SK-N-SH treated with all-trans-retinoic acid at 6 μM for 48 hours (cell line): Measurements from ENCODE around the gene IKZF3.

Experiments used
- ATAC-seq: fragments of 200-7000 bp; cut with Tn5 transposase; 3 replicates; pipeline ENCODE4 v1.9.1; 2020; ENCODE audit warnings: mild to moderate bottlenecking, moderate library complexity
- ARNTL ChIP-seq: fragments of 450-650 bp; formaldehyde crosslinking; IDR thresholded peaks from 2 replicates; pipeline ENCODE4 v1.5.0; 2020; ENCODE audit warnings: low read depth, mild to moderate bottlenecking, moderate library complexity, borderline replicate concordance
- CREB5 ChIP-seq: fragments of 250-450 bp; sonication (Bioruptor Pico); IDR thresholded peaks from 2 replicates; pipeline ENCODE4 v1.5.1; 2020; ENCODE audit warnings: low read depth, mild to moderate bottlenecking, moderate library complexity
- CSDC2 ChIP-seq: fragments of 250-450 bp; sonication (Bioruptor Pico); IDR thresholded peaks from 2 replicates; pipeline ENCODE4 v1.5.0; 2020; ENCODE audit warnings: mild to moderate bottlenecking, moderate library complexity
- CSRNP3 ChIP-seq: fragments of 250-450 bp; sonication (Bioruptor Pico); IDR thresholded peaks from 2 replicates; pipeline ENCODE4 v1.5.1; 2021; ENCODE audit warnings: mild to moderate bottlenecking, moderate library complexity
- ESRRG ChIP-seq: fragments of 250-450 bp; sonication (Bioruptor Pico); IDR thresholded peaks from 2 replicates; pipeline ENCODE4 v1.6.1; 2021; ENCODE audit warnings: mild to moderate bottlenecking
- GLIS3 ChIP-seq: fragments of 250-450 bp; sonication (Bioruptor Pico); IDR thresholded peaks from 2 replicates; pipeline ENCODE4 v1.5.0; 2020; ENCODE audit warnings: mild to moderate bottlenecking, moderate library complexity
- ISL1 ChIP-seq: fragments of 250-450 bp; sonication (Bioruptor Pico); IDR thresholded peaks from 2 replicates; pipeline ENCODE4 v2.1.2; 2022; ENCODE audit warnings: mild to moderate bottlenecking, moderate library complexity
- PATZ1 ChIP-seq: fragments of 250-450 bp; sonication (Bioruptor Pico); IDR thresholded peaks from 2 replicates; pipeline ENCODE4 v1.8.0; 2020; ENCODE audit warnings: mild to moderate bottlenecking, moderate library complexity, borderline replicate concordance
- POU6F1 ChIP-seq: fragments of 250-450 bp; sonication (Bioruptor Pico); IDR thresholded peaks from 2 replicates; pipeline ENCODE4 v1.8.0; 2021; ENCODE audit warnings: low read depth, mild to moderate bottlenecking, moderate library complexity, borderline replicate concordance
- PPARA ChIP-seq: fragments of 250-450 bp; sonication (Bioruptor Pico); IDR thresholded peaks from 2 replicates; pipeline ENCODE4 v1.5.0; 2020; ENCODE audit warnings: mild to moderate bottlenecking, borderline replicate concordance
- RARB ChIP-seq: fragments of 250-450 bp; sonication (Bioruptor Pico); IDR thresholded peaks from 2 replicates; pipeline ENCODE4 v1.8.0; 2021; ENCODE audit warnings: mild to moderate bottlenecking, moderate library complexity
- SNAI2 ChIP-seq: fragments of 250-450 bp; sonication (Bioruptor Pico); IDR thresholded peaks from 2 replicates; pipeline ENCODE4 v1.5.0; 2020; ENCODE audit warnings: mild to moderate bottlenecking, moderate library complexity
- TCF4 ChIP-seq: fragments of 250-450 bp; sonication (Bioruptor Pico); IDR thresholded peaks from 2 replicates; pipeline ENCODE4 v1.8.0; 2021; ENCODE audit warnings: mild to moderate bottlenecking, moderate library complexity, borderline replicate concordance
- TOX ChIP-seq: fragments of 250-450 bp; sonication (Bioruptor Pico); IDR thresholded peaks from 2 replicates; pipeline ENCODE4 v1.8.0; 2021; ENCODE audit warnings: mild to moderate bottlenecking, moderate library complexity, borderline replicate concordance
- TSHZ2 ChIP-seq: fragments of 250-450 bp; sonication (Bioruptor Pico); IDR thresholded peaks from 2 replicates; pipeline ENCODE4 v1.5.0; 2020; ENCODE audit warnings: mild to moderate bottlenecking, moderate library complexity
- ZC3H10 ChIP-seq: fragments of 250-450 bp; sonication (Bioruptor Pico); IDR thresholded peaks from 2 replicates; pipeline ENCODE4 v1.5.1; 2021; ENCODE audit warnings: mild to moderate bottlenecking, moderate library complexity
- ZFP3 ChIP-seq: fragments of 250-450 bp; sonication (Bioruptor Pico); IDR thresholded peaks from 2 replicates; pipeline ENCODE4 v1.5.0; 2020; ENCODE audit warnings: mild to moderate bottlenecking, moderate library complexity
- ZFP30 ChIP-seq: fragments of 450-650 bp; formaldehyde crosslinking; IDR thresholded peaks from 2 replicates; pipeline ENCODE4 v1.5.0; 2022; ENCODE audit warnings: mild to moderate bottlenecking, moderate library complexity
- ZNF565 ChIP-seq: fragments of 450-650 bp; formaldehyde crosslinking; conservative IDR thresholded peaks from 2 replicates; pipeline ENCODE4 v1.5.0; 2020; ENCODE audit warnings: low read depth, mild to moderate bottlenecking, moderate library complexity
- ZNF70 ChIP-seq: fragments of 450-650 bp; formaldehyde crosslinking; IDR thresholded peaks from 2 replicates; pipeline ENCODE4 v1.5.0; 2020; ENCODE audit warnings: mild to moderate bottlenecking, moderate library complexity
- ZNF8 ChIP-seq: fragments of 450-650 bp; formaldehyde crosslinking; IDR thresholded peaks from 2 replicates; pipeline ENCODE4 v1.5.0; 2020; ENCODE audit warnings: mild to moderate bottlenecking, moderate library complexity

The IKZF3 gene

GRCh38 chr17:39804839-39805238 is 59.3 kb downstream of the IKZF3 start:
- TF ChIP-seq SNAI2 (no peak), ZNF70 (CRISPR knock-in tag) (no peak), TSHZ2 (CRISPR knock-in tag) (no peak), CREB5 (CRISPR knock-in tag) (no peak), ARNTL (no peak)
- TF ChIP-seq, all 23 proteins: peak for 0
- no peak for ATAC-seq

- ATAC-seq: no peak
- TF ChIP-seq ZFP3 (CRISPR knock-in tag) (no peak), TCF4 (CRISPR knock-in tag) (no peak), PATZ1 (CRISPR knock-in tag) (no peak), TOX (CRISPR knock-in tag) (no peak), ESRRG (CRISPR knock-in tag) (no peak), TSHZ2 (CRISPR knock-in tag) (no peak), ZFP30 (CRISPR knock-in tag) (no peak), ZNF8 (CRISPR knock-in tag) (no peak), CSRNP3 (CRISPR knock-in tag) (no peak), SNAI2 (no peak), PPARA (no peak), POU6F1 (CRISPR knock-in tag) (no peak), ISL1 (CRISPR knock-in tag) (no peak), GLIS3 (CRISPR knock-in tag) (no peak), ZNF565 (CRISPR knock-in tag) (no peak), ZNF70 (CRISPR knock-in tag) (no peak), CSDC2 (CRISPR knock-in tag) (no peak), ARNTL (no peak)
These were observed 63.1 kb downstream of the IKZF3 start for GRCh38 chr17:39801055-39801454.

GRCh38 chr17:39800540-39800939 is 63.6 kb downstream of the IKZF3 start:
- ATAC-seq: no peak
- TF ChIP-seq ZC3H10 (CRISPR knock-in tag) (no peak), CSRNP3 (CRISPR knock-in tag) (no peak), RARB (no peak), ZNF565 (CRISPR knock-in tag) (no peak), PPARA (no peak), ISL1 (CRISPR knock-in tag) (no peak), ZFP3 (CRISPR knock-in tag) (no peak), SNAI2 (no peak), GLIS3 (CRISPR knock-in tag) (no peak), CSDC2 (CRISPR knock-in tag) (no peak), TOX (CRISPR knock-in tag) (no peak), ARNTL (no peak), ZNF70 (CRISPR knock-in tag) (no peak), CREB5 (CRISPR knock-in tag) (no peak)
- TF ChIP-seq, all 23 proteins: peak for 0
